Heart left ventricle (tissue), 11 donors: ENCODE results near the gene MORC3. TPM values are rescaled to one million over a fixed set of nuclear protein-coding genes. Genes with fewer than 3 reads are reported as not detected.

Experiments
- polyA plus RNA-seq, 2 donors: library from polyadenylated mRNA; stranded (reverse); fragments of 200-250 nt; gene quantifications; one replicate each; pipeline ENCODE4 v1.2.3, GENCODE V29; 2013
- total RNA-seq, 9 donors: library from RNA; depleted of rRNA in 2 of 9; stranded (reverse); fragments of >200 nt in 2 of 9; fragmentation: NEBNext Ultra II Directional in 3 of 9; extraction: Animal tissue kit (Norgen Biotek cat#: 25700) in 3 of 9; gene quantifications; one replicate each; pipeline versions ENCODE4 v1.1.0 to v1.2.4, GENCODE V29; 2016 to 2023
- donor health status: ischemic (EF 13 %, LVEDD 7.1; RV severe dilation, severe dysfunction).
- donor health status: healthy with polysubstance abuse.
- donor health status: DM: no; HTN: yes; CAD: no.
- donor health status: DM: no; HTN: no; CAD: no.
- donor health status: ischemic (EF 25% LVEDD 5.7; RV mildly dilated, moderate dysfunction).
- donor health status: healthy.
- donor health status: DM: yes; HTN: yes; CAD: no.
- donor health status: PGD.
- donor health status: nonischemic (EF 23%, LVEDD 6.1; RV moderate dilation, normal function).

The MORC3 gene
- total and polyA plus RNA-seq, 11 donors = 9.0 to 21.3 (median 17.3) TPM

Other genes starting within 250 kb of the MORC3 start
- 1 to 10 TPM; 1.4 to 5.5 (median 2.9) TPM for gene CBR3, start 185.1 kb upstream of the MORC3 start, total RNA-seq
- gene CBR3, start 185.1 kb upstream of the MORC3 start, polyA plus RNA-seq = 1 to 10 TPM; 2.7 to 4.2 TPM
- gene DOP1B, start 163.4 kb upstream of the MORC3 start, total RNA-seq = 10 to 100 TPM; 10.6 to 26.5 (median 15.5) TPM
- 1 to 10 TPM; 5.1 to 6.1 TPM for gene DOP1B, start 163.4 kb upstream of the MORC3 start, polyA plus RNA-seq
- 1 to 10 TPM in 2 of 9 donors, under 1 TPM in 7; 0.12 to 1.9 (median 0.56) TPM for gene CHAF1B, start 65.2 kb downstream of the MORC3 start, total RNA-seq
- gene CHAF1B, start 65.2 kb downstream of the MORC3 start, polyA plus RNA-seq = under 1 TPM; 0.23 to 0.54 TPM
- not detected for gene CLDN14, start 159.9 kb downstream of the MORC3 start, total RNA-seq
- gene CLDN14, start 159.9 kb downstream of the MORC3 start, polyA plus RNA-seq = not detected